Measurements from ENCODE around the gene DPP6. TPM values are rescaled to one million over a fixed set of nuclear protein-coding genes. Genes with fewer than 3 reads are reported as not detected.

DPP6 gene
- total and polyA plus RNA-seq, 5 donors = 0.07 to 0.35 (median 0.11) TPM; not detected in 2

DNA sequence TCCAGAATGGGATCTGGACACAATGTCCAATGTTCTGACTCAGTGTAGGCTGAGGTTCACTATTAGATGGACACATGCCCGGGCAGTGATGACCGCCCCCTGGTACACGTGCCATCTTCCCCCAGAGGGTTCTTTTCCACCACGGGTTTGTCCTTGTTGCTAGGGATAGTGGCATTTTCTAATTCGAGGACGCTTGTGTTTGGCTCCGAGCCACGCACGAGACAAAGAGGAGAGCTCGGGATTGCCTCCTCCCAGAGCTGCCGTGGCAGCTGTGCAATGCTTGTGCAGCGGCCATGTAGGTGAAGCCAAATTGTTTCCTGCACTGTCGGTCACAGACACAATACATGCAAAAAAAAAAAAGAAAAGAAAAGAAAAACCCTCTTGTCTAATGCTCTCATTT lies 743.2 kb downstream of the DPP6 start:
- intact Hi-C loops (cut with DNase I) = no loop called here
- H3K27me3 ChIP-seq (ENCODE audit: control insufficient read depth, insufficient read depth) = no peaks in the 10 kb centered on the region
- H3K4me3 ChIP-seq (ENCODE audit: low read length) = no peak overlapping the region
- ATAC-seq (no peak), DNase-seq (no peak)
- WGBS = 81% methylated on average over 13 of the region's 13 CpGs
- no peaks in the 10 kb centered on the region for H3K9me3 ChIP-seq (ENCODE audit: control insufficient read depth, low read length)
- H3K4me1 ChIP-seq (ENCODE audit: control insufficient read depth, insufficient read depth, low read length) = no peaks in the 10 kb centered on the region
- no peak overlapping the region for H3K27ac ChIP-seq (ENCODE audit: low read length)

DNA sequence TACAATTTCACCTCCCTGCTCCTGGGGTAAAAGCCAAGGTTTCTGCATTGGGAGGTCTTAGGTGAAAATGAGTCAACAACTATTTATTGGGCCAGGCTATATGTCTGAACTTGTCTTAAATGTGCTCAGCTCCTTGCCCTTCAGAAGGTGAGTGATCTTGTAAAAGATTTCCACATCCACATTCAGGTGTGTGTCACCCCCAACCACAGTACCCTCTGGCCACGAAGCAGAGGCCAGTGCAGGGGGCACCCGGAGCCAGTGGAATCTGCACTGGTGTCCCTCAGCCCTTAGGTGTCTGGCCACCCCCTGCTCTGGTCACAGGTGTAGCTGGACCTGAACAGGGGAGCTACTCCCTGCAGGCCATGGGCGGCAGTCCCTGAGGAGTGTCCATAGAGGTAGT lies 752.3 kb downstream of the DPP6 start:
- 83% methylated on average over 3 of the region's 3 CpGs for WGBS
- Histone ChIP-seq H3K4me3 (ENCODE audit: low read length) (no peak overlapping the region), H3K4me1 (ENCODE audit: control insufficient read depth, insufficient read depth, low read length) (no peaks in the 10 kb centered on the region), H3K27ac (ENCODE audit: low read length) (no peak overlapping the region), H3K27me3 (ENCODE audit: control insufficient read depth, insufficient read depth) (no peaks in the 10 kb centered on the region), H3K9me3 (ENCODE audit: control insufficient read depth, low read length) (no peaks in the 10 kb centered on the region)
- DNase-seq = no peak
- ATAC-seq = no peak
- intact Hi-C loops (cut with DNase I) = no loop called here

DNA sequence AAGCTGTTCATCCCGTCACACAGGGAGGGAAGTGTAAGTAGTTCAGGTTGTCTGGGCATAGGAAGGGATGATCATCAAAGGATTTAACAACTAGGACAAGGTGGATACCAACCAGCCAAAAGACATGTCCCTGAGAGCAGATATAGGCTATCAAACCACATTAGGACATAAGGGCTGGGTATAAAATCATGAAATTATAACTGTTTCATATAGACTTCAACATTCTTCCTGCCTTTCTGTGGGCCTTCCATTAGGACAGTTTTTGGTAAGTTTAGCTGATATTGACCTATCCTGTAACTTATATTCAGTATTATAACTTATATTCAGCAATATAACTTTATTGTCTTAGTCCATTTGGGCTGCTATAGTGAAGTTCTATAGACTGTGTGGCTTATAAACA lies 759.8 kb downstream of the DPP6 start:
- Histone ChIP-seq H3K4me3 (ENCODE audit: low read length) (no peak overlapping the region), H3K9me3 (ENCODE audit: control insufficient read depth, low read length) (peaks cover 2% of the 10 kb centered on the region), H3K27me3 (ENCODE audit: control insufficient read depth, insufficient read depth) (no peaks in the 10 kb centered on the region), H3K4me1 (ENCODE audit: control insufficient read depth, insufficient read depth, low read length) (no peaks in the 10 kb centered on the region), H3K27ac (ENCODE audit: low read length) (no peak overlapping the region)
- 81% methylated on average over 1 of the region's 1 CpG for WGBS
- intact Hi-C loops (cut with DNase I) = no loop called here
- ATAC-seq (no peak), DNase-seq (no peak)

GRCh38 chr7:154817224-154817896 lies 765.2 kb downstream of the DPP6 start:
- Histone ChIP-seq H3K4me1 (ENCODE audit: control insufficient read depth, insufficient read depth, low read length) (no peaks in the 10 kb centered on the region), H3K27me3 (ENCODE audit: control insufficient read depth, insufficient read depth) (no peaks in the 10 kb centered on the region), H3K27ac (ENCODE audit: low read length) (no peak overlapping the region), H3K4me3 (ENCODE audit: low read length) (no peak overlapping the region), H3K9me3 (ENCODE audit: control insufficient read depth, low read length) (peaks cover 2% of the 10 kb centered on the region)
- intact Hi-C loops (cut with DNase I) = no loop called here
- no peak for ATAC-seq
- WGBS = 79% methylated on average over 7 of the region's 7 CpGs
- DNase-seq = no peak

- intact Hi-C loops (cut with DNase I) = no loop called here
- ATAC-seq = no peak
Observed at GRCh38 chr7:154827007-154827406, 774.8 kb downstream of the DPP6 start.

DNA sequence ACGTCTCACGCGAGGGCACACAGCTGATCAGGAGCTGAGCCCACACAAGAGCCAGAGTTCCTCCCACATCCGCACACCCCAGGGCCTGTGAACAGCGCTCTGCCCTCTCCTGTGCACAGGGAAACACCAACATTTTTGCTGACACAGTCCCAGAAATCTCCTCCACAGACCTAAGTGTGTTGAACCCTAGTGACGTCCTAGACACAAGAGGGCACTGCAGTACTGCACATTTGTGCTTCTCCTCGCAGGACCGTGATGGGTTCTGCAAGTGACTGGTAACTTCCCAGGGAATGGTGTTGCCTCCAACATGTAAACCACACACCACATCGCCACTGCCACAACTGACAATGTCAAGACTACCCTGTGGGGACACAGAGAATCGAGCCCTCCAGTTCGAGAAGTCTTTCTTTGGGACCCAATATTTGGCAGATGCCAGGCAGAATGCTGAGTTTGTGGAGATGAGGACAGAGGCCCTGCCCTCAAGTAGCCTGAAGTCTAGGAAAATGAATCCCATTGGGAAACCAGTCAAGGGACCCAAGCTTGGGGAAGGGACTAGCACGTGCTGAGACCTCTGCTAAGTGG lies 780.5 kb downstream of the DPP6 start:
- H3K27me3 ChIP-seq (ENCODE audit: control insufficient read depth, insufficient read depth) = no peaks in the 10 kb centered on the region
- peak in 1 of 2 donors; percentile 29 for ATAC-seq
- no peak overlapping the region for H3K27ac ChIP-seq (ENCODE audit: low read length)
- H3K4me3 ChIP-seq (ENCODE audit: low read length) = no peak overlapping the region
- no peaks in the 10 kb centered on the region for H3K4me1 ChIP-seq (ENCODE audit: control insufficient read depth, insufficient read depth, low read length)
- DNase-seq = no peak
- 64% methylated on average over 12 of the region's 12 CpGs for WGBS
- intact Hi-C loops (cut with DNase I) = no loop called here
- no peaks in the 10 kb centered on the region for H3K9me3 ChIP-seq (ENCODE audit: control insufficient read depth, low read length)

More at GRCh38 chr7:154827007-154827406, 774.8 kb downstream of the DPP6 start:
- no peak overlapping the region for H3K4me3 ChIP-seq (ENCODE audit: low read length)
- WGBS = 63% methylated on average over 2 of the region's 2 CpGs
- no peak for DNase-seq
- H3K9me3 ChIP-seq (ENCODE audit: control insufficient read depth, low read length) = no peaks in the 10 kb centered on the region
- no peaks in the 10 kb centered on the region for H3K4me1 ChIP-seq (ENCODE audit: control insufficient read depth, insufficient read depth, low read length)
- H3K27me3 ChIP-seq (ENCODE audit: control insufficient read depth, insufficient read depth) = no peaks in the 10 kb centered on the region
- no peak overlapping the region for H3K27ac ChIP-seq (ENCODE audit: low read length)

GRCh38 chr7:154836021-154836448 lies 783.8 kb downstream of the DPP6 start:
- intact Hi-C loops (cut with DNase I) = no loop called here
- Histone ChIP-seq H3K4me1 (ENCODE audit: control insufficient read depth, insufficient read depth, low read length) (no peaks in the 10 kb centered on the region), H3K4me3 (ENCODE audit: low read length) (no peak overlapping the region), H3K27me3 (ENCODE audit: control insufficient read depth, insufficient read depth) (no peaks in the 10 kb centered on the region), H3K9me3 (ENCODE audit: control insufficient read depth, low read length) (no peaks in the 10 kb centered on the region), H3K27ac (ENCODE audit: low read length) (no peak overlapping the region)
- ATAC-seq (no peak), DNase-seq (no peak)
- 53% methylated on average over 13 of the region's 13 CpGs for WGBS

DNA sequence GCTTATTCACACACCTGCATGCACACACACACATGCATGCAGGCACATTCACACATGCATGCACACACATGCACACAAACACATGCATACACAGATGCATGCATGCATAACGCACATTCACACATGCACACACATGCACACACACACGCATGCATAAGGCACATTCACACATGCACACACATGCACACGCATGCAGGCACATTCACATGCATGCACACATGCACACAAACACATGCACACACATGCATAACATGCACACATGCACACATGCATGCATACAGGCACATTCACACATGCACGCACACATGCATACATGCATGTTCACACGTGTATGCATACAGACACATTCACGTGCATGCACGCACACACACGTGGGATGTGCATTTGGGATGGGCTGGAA lies 784.9 kb downstream of the DPP6 start:
- H3K4me1 ChIP-seq (ENCODE audit: control insufficient read depth, insufficient read depth, low read length) = no peaks in the 10 kb centered on the region
- H3K27ac ChIP-seq (ENCODE audit: low read length) = no peak overlapping the region
- no peaks in the 10 kb centered on the region for H3K9me3 ChIP-seq (ENCODE audit: control insufficient read depth, low read length)
- WGBS = 88% methylated on average over 8 of the region's 8 CpGs
- ATAC-seq (no peak), DNase-seq (no peak)
- intact Hi-C loops (cut with DNase I) = no loop called here
- no peak overlapping the region for H3K4me3 ChIP-seq (ENCODE audit: low read length)
- H3K27me3 ChIP-seq (ENCODE audit: control insufficient read depth, insufficient read depth) = no peaks in the 10 kb centered on the region

- no peak for DNase-seq
- Histone ChIP-seq H3K4me1 (ENCODE audit: control insufficient read depth, insufficient read depth, low read length) (no peaks in the 10 kb centered on the region), H3K9me3 (ENCODE audit: control insufficient read depth, low read length) (no peaks in the 10 kb centered on the region), H3K27me3 (ENCODE audit: control insufficient read depth, insufficient read depth) (no peaks in the 10 kb centered on the region), H3K27ac (ENCODE audit: low read length) (no peak overlapping the region), H3K4me3 (ENCODE audit: low read length) (no peak overlapping the region)
- intact Hi-C loops (cut with DNase I) = no loop called here
- ATAC-seq = no peak
- WGBS = 82% methylated on average over 5 of the region's 5 CpGs
Observed at GRCh38 chr7:154837622-154838021, 785.4 kb downstream of the DPP6 start.

- H3K4me1 ChIP-seq (ENCODE audit: control insufficient read depth, insufficient read depth, low read length) = no peaks in the 10 kb centered on the region
- ATAC-seq (no peak), DNase-seq (no peak)
- H3K4me3 ChIP-seq (ENCODE audit: low read length) = no peak overlapping the region
- no peak overlapping the region for H3K27ac ChIP-seq (ENCODE audit: low read length)
- no peaks in the 10 kb centered on the region for H3K27me3 ChIP-seq (ENCODE audit: control insufficient read depth, insufficient read depth)
- H3K9me3 ChIP-seq (ENCODE audit: control insufficient read depth, low read length) = no peaks in the 10 kb centered on the region
- 78% methylated on average over 7 of the region's 7 CpGs for WGBS
- intact Hi-C loops (cut with DNase I) = no loop called here
Observed at GRCh38 chr7:154840086-154840485, 787.9 kb downstream of the DPP6 start.

- H3K4me1 ChIP-seq (ENCODE audit: control insufficient read depth, insufficient read depth, low read length) = no peaks in the 10 kb centered on the region
- WGBS = 33% methylated on average over 18 of the region's 18 CpGs
Observed at GRCh38 chr7:154841731-154842331, 789.6 kb downstream of the DPP6 start.

More at GRCh38 chr7:154841731-154842331, 789.6 kb downstream of the DPP6 start:
- intact Hi-C loops (cut with DNase I) = no loop called here
- Histone ChIP-seq H3K9me3 (ENCODE audit: control insufficient read depth, low read length) (no peaks in the 10 kb centered on the region), H3K27ac (ENCODE audit: low read length) (no peak overlapping the region), H3K4me3 (ENCODE audit: low read length) (no peak overlapping the region), H3K27me3 (ENCODE audit: control insufficient read depth, insufficient read depth) (no peaks in the 10 kb centered on the region)
- DNase-seq (no peak), ATAC-seq (no peak)
